Coronary artery (tissue), 2 donors: ENCODE results near the gene CCR8.
"Not testable (repeated sequence)": the region's sequence is repeated elsewhere in the genome, so short reads cannot be mapped to it uniquely, and the experiment has no call there.

Experiments used
- DNase-seq: peaks from one replicate; pipeline ENCODE4 v3.0.0-alpha.2; 2017; ENCODE audit warnings: low spot score
- H3K27ac ChIP-seq, 2 donors: fragments of 200-600 bp; sonication (generic); one replicate each; pipeline ENCODE4 v1.5.1; 2016 to 2019
- H3K4me3 ChIP-seq: fragments of 200-600 bp; sonication (generic); 2 replicates; pipeline ENCODE4 v1.5.1; 2016; ENCODE audit warnings: mild to moderate bottlenecking, moderate library complexity
- CTCF ChIP-seq: fragments of 200-600 bp; sonication (generic); IDR thresholded peaks from one replicate; pipeline ENCODE4 v1.5.1; 2019; ENCODE audit warnings: antibody characterized with exemption

CCR8 gene

GRCh38 chr3:39361252-39361927 is 31.9 kb downstream of the CCR8 start:
- no peak for DNase-seq
- H3K4me3 ChIP-seq = no peak overlapping the region
- H3K27ac ChIP-seq = no peak overlapping the region
- TF ChIP-seq CTCF = no peak

GRCh38 chr3:39362192-39362591 is 32.7 kb downstream of the CCR8 start:
- no peak overlapping the region for H3K4me3 ChIP-seq
- no peak for DNase-seq
- no peak for TF ChIP-seq CTCF
- no peak overlapping the region for H3K27ac ChIP-seq

- DNase-seq = no peak
- TF ChIP-seq CTCF = no peak
- Histone ChIP-seq H3K27ac (no peak overlapping the region), H3K4me3 (no peak overlapping the region)
Measured at GRCh38 chr3:39362812-39363211, 33.3 kb downstream of the CCR8 start.

GRCh38 chr3:39370450-39370849 is 40.9 kb downstream of the CCR8 start:
- not testable (repeated sequence) for H3K27ac ChIP-seq, DNase-seq, H3K4me3 ChIP-seq

GRCh38 chr3:39372833-39373232 is 43.3 kb downstream of the CCR8 start:
- no peak for DNase-seq
- H3K27ac ChIP-seq = no peak overlapping the region
- H3K4me3 ChIP-seq = no peak overlapping the region
- TF ChIP-seq CTCF = no peak

GRCh38 chr3:39376959-39377634 is 47.6 kb downstream of the CCR8 start:
- TF ChIP-seq CTCF = no peak
- DNase-seq = no peak
- H3K27ac ChIP-seq = no peak overlapping the region
- no peak overlapping the region for H3K4me3 ChIP-seq

GRCh38 chr3:39378088-39378487 is 48.6 kb downstream of the CCR8 start:
- Histone ChIP-seq H3K27ac (no peak overlapping the region), H3K4me3 (no peak overlapping the region)
- no peak for DNase-seq
- TF ChIP-seq CTCF = no peak
